Activated CD8-positive, alpha-beta memory T cell treated with anti-CD3 and anti-CD28 coated beads for 36 hours (primary cell): ENCODE data around the gene ST6GALNAC6. TPM values are rescaled to one million over a fixed set of nuclear protein-coding genes. Genes with fewer than 3 reads are reported as not detected.
"Not testable (repeated sequence)": the region's sequence is repeated elsewhere in the genome, so short reads cannot be mapped to it uniquely, and the experiment has no call there.

Source experiments
- CTCF ChIA-PET: fragments of 350-600 bp; sonication (Branson Sonifier 250); formaldehyde crosslinking; loops from one replicate; lab custom pipeline; 2021; ENCODE audit warnings: antibody characterized with exemption; lab: Charles Lee
- POLR2A ChIA-PET: fragments of 350-600 bp; sonication (Branson Sonifier 250); formaldehyde crosslinking; loops from one replicate; lab custom pipeline; 2021; ENCODE audit warnings: antibody characterized with exemption; lab: Charles Lee
- total RNA-seq, 2 experiments: library from RNA; stranded (reverse); gene quantifications; one replicate each; pipeline ENCODE4 v1.2.3, GENCODE V29; 2021

The ST6GALNAC6 gene
- total RNA-seq, 2 experiments from 2014 or later, result 52.6 to 61.1 TPM

- CTCF ChIA-PET, result no interaction called here
- POLR2A ChIA-PET, result interaction anchor here (0.6 kb wide), 1 partner anchor 69 kb away, joined by 5 read pairs; no protein-coding TSS in a partner anchor
Observed at GRCh38 chr9:127844821-127845359, 54.5 kb downstream of the ST6GALNAC6 start.

DNA sequence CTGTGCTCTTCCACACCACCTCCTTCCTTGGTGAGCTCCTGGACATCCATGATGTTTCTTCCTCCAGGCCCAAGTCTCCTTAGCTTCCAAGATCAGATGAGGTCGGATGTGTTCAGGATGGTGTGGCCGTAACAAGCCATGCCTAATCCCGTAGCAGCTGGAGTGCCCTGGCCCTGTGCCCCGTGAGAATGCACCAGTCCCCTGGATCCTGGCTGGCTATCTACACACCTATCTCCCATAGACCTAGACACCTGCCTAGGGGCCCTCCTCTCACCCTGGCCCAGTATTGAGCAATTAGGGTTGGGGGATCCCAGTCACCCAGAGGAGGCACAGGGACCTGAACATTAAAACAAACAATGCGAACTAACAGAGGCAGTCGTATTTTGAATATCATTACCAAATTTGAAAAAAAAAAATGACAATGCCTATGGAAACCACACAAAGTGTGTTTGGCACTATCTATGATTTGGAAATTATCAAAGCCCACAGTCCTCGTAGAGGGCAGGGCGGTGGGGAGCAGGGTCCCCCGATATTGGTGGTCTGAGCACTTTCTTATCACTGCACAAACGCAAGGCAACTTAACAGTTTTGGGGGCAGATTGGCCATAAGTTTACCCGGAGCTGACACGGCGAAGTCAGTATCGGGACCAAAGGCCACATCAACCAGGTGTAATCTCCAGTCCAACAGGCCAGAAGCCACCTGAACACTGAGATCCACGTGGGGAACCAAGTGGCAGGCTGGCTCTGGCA is 58.1 kb downstream of the ST6GALNAC6 start:
- POLR2A ChIA-PET, result no interaction called here

GRCh38 chr9:127838375-127839078 is 60.9 kb downstream of the ST6GALNAC6 start:
- ChIA-PET POLR2A (no interaction called here), CTCF (no interaction called here)

More for the DNA sequence above, 58.1 kb downstream of the ST6GALNAC6 start:
- CTCF ChIA-PET, result interaction anchor here (0.9 to 1.0 kb wide), 2 partner anchors 28 to 29 kb away, joined by 3 read pairs; no protein-coding TSS in a partner anchor

GRCh38 chr9:127837346-127837745 is 62.1 kb downstream of the ST6GALNAC6 start:
- CTCF ChIA-PET, result interaction anchor here (0.6 to 2.2 kb wide), 2 partner anchors 13 to 32 kb away, joined by 4 read pairs; no protein-coding TSS in a partner anchor
- POLR2A ChIA-PET, result no interaction called here

- CTCF ChIA-PET, result interaction anchor here (2.2 kb wide), 1 partner anchor 33 kb away, joined by 4 read pairs; no protein-coding TSS in a partner anchor
Observed at GRCh38 chr9:127836561-127836960, 62.8 kb downstream of the ST6GALNAC6 start.

DNA sequence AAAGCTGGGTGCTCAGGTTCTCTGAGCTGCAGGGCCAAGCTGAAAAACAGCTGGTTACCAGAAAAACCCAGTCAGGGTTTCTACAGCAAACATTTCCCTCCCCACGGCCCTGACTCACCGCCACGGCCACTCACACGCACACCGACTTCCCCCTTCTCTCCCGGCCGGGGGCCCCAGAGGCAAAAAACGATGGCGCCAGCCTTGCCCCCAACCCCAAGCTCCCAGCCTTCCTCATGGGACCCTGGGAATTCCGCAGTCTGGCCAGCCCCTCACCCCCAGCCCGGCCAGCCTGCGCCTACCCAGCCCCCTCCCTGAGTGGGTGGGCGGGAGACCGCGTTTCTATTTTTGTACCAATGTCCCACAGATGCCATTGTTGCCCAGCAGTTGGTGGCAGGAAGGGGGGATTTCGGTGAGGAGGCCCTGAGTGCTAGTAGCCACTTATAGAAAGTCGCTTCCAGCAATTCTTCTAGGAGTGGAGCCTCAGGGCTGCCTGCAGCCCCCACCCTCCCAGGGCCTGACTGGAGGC is 63.3 kb downstream of the ST6GALNAC6 start:
- POLR2A ChIA-PET, result no interaction called here

More at GRCh38 chr9:127836561-127836960, 62.8 kb downstream of the ST6GALNAC6 start:
- POLR2A ChIA-PET, result not testable (repeated sequence)

More for the DNA sequence above, 63.3 kb downstream of the ST6GALNAC6 start:
- CTCF ChIA-PET, result interaction anchor here (1.0 to 2.2 kb wide), 2 partner anchors 34 to 282 kb away, joined by 3 to 4 read pairs; no protein-coding TSS in a partner anchor

Other genes with a start within 250 kb of the ST6GALNAC6 start
- gene CFAP157, start 192.6 kb downstream of the ST6GALNAC6 start, total RNA-seq, result not detected
- 10 to 100 TPM; 27.8 to 28.8 TPM for gene PTRH1, start 183.9 kb downstream of the ST6GALNAC6 start, total RNA-seq
- 1 to 10 TPM; 1.3 to 1.4 TPM for gene TTC16, start 183.5 kb downstream of the ST6GALNAC6 start, total RNA-seq
- gene TOR2A, start 164.3 kb downstream of the ST6GALNAC6 start, total RNA-seq, result 10 to 100 TPM; 24.9 TPM
- 10 to 100 TPM; 17.4 to 18.3 TPM for gene SH2D3C, start 120.9 kb downstream of the ST6GALNAC6 start, total RNA-seq
- gene CDK9, start 113.6 kb downstream of the ST6GALNAC6 start, total RNA-seq, result 100 to 1,000 TPM; 103 to 109 TPM
- 100 to 1,000 TPM; 106 to 107 TPM for gene FPGS, start 96.7 kb downstream of the ST6GALNAC6 start, total RNA-seq
- gene ENG, start 44.9 kb downstream of the ST6GALNAC6 start, total RNA-seq, result 10 to 100 TPM; 19.0 to 20.5 TPM
- 10 to 100 TPM; 11.6 to 12.6 TPM for gene AK1, start 21.9 kb downstream of the ST6GALNAC6 start, total RNA-seq
- 10 to 100 TPM; 44.1 to 44.2 TPM for gene ST6GALNAC4, start 17.4 kb upstream of the ST6GALNAC6 start, total RNA-seq
- gene PIP5KL1, start 31.2 kb upstream of the ST6GALNAC6 start, total RNA-seq, result 1 to 10 TPM; 1.0 to 2.5 TPM
- 10 to 100 TPM; 74.8 to 76.5 TPM for gene DPM2, start 38.3 kb upstream of the ST6GALNAC6 start, total RNA-seq
- 10 to 100 TPM; 47.3 to 48.5 TPM for gene EEIG1, start 81.4 kb upstream of the ST6GALNAC6 start, total RNA-seq
- 10 to 100 TPM; 13.3 to 15.1 TPM for gene NAIF1, start 167.7 kb upstream of the ST6GALNAC6 start, total RNA-seq
- 10 to 100 TPM; 15.5 to 16.0 TPM for gene SLC25A25, start 168.6 kb upstream of the ST6GALNAC6 start, total RNA-seq
- gene PTGES2, start 228.1 kb upstream of the ST6GALNAC6 start, total RNA-seq, result 10 to 100 TPM; 68.3 to 68.6 TPM
- not detected for gene LCN2, start 249.8 kb upstream of the ST6GALNAC6 start, total RNA-seq